MCF 10A (cell line): ENCODE results near the gene MAP6. TPM values are rescaled to one million over a fixed set of nuclear protein-coding genes. Genes with fewer than 3 reads are reported as not detected.

Source experiments
- BruUV-seq: library from RNA; stranded (reverse); fragments of 400-500 nt; replicated peaks from 2 replicates; lab custom pipeline; 2021; lab: Mats Ljungman, UMichigan
- CTCF ChIA-PET: fragments of 300-600 bp; sonication (Branson Sonifier 250); formaldehyde crosslinking; extraction: SDS; loops from one replicate; lab custom pipeline; 2021; ENCODE audit warnings: antibody characterized with exemption, inconsistent platforms; lab: Yijun Ruan, JAX
- POLR2A ChIA-PET: fragments of 300-600, 350-650 bp; sonication (Branson Sonifier 250); formaldehyde crosslinking; extraction: SDS; loops from one replicate; lab custom pipeline; 2020; ENCODE audit warnings: antibody characterized with exemption, inconsistent platforms; lab: Yijun Ruan, JAX
- DNase-seq: peaks from one replicate; pipeline ENCODE4 v3.0.0-alpha.2; 2018; ENCODE audit not compliant: unreplicated experiment
- H3K27ac Mint-ChIP-seq: one replicate; pipeline ENCODE4 v1.8.0; 2022; ENCODE audit warnings: mild to moderate bottlenecking, low read depth, mixed read lengths; ENCODE audit not compliant: unreplicated experiment
- H3K27me3 Mint-ChIP-seq: one replicate; pipeline ENCODE4 v1.8.0; 2022; ENCODE audit warnings: mixed read lengths; ENCODE audit not compliant: insufficient read depth, unreplicated experiment
- H3K36me3 Mint-ChIP-seq: one replicate; pipeline ENCODE4 v1.8.0; 2022; ENCODE audit warnings: mild to moderate bottlenecking, moderate library complexity, mixed read lengths; ENCODE audit not compliant: insufficient read depth, unreplicated experiment
- H3K4me1 Mint-ChIP-seq: one replicate; pipeline ENCODE4 v1.8.0; 2022; ENCODE audit warnings: mixed read lengths; ENCODE audit not compliant: insufficient read depth, unreplicated experiment
- H3K4me3 Mint-ChIP-seq: one replicate; pipeline ENCODE4 v1.8.0; 2022; ENCODE audit warnings: mild to moderate bottlenecking, moderate library complexity, mixed read lengths; ENCODE audit not compliant: unreplicated experiment
- H3K9me3 Mint-ChIP-seq: one replicate; pipeline ENCODE4 v1.8.0; 2022; ENCODE audit warnings: mixed read lengths; ENCODE audit not compliant: unreplicated experiment
- CTCF ChIP-seq: fragments of 200-600 bp; IDR thresholded peaks from one replicate; pipeline ENCODE4 v1.8.0; 2022; ENCODE audit warnings: antibody characterized with exemption, mild to moderate bottlenecking; ENCODE audit not compliant: unreplicated experiment
- intact Hi-C: fragments of 100-400 bp; cut with micrococcal nuclease; formaldehyde crosslinking; loops from 2 replicates; pipeline ENCODE4 v1.14.1; 2022
- total RNA-seq: library from RNA; stranded (reverse); gene quantifications from 2 replicates; pipeline ENCODE4 v1.2.3, GENCODE V29; 2022

Gene MAP6
- total RNA-seq, 1 experiment from 2014 or later, result not detected

GRCh38 chr11:75703695-75704237, 34.9 kb upstream of the MAP6 start:
- intact Hi-C loops, result no loop called here
- no peak for DNase-seq
- no peak for TF ChIP-seq CTCF
- peaks cover 13% of the 10 kb centered on the region for H3K4me1 Mint-ChIP-seq
- H3K36me3 Mint-ChIP-seq, result no peaks in the 10 kb centered on the region
- H3K27me3 Mint-ChIP-seq, result no peaks in the 10 kb centered on the region
- H3K27ac Mint-ChIP-seq, result no peak overlapping the region
- H3K4me3 Mint-ChIP-seq, result no peak overlapping the region
- CTCF ChIA-PET, result interaction anchor here (0.6 to 0.9 kb wide), 2 partner anchors 19 to 229 kb away, joined by 3 read pairs; no protein-coding TSS in a partner anchor
- no TSS peak for BruUV-seq
- POLR2A ChIA-PET, result no interaction called here
- H3K9me3 Mint-ChIP-seq, result no peaks in the 10 kb centered on the region

GRCh38 chr11:75700940-75701339, 32.1 kb upstream of the MAP6 start:
- intact Hi-C loops, result no loop called here
- no peak for DNase-seq
- TF ChIP-seq CTCF, result no peak
- Mint-ChIP-seq H3K36me3 (peaks cover 5% of the 10 kb centered on the region), H3K9me3 (no peaks in the 10 kb centered on the region), H3K27ac (no peak overlapping the region), H3K27me3 (no peaks in the 10 kb centered on the region), H3K4me1 (peaks cover 18% of the 10 kb centered on the region), H3K4me3 (no peak overlapping the region)
- ChIA-PET POLR2A (no interaction called here), CTCF (interaction anchor here (0.6 to 1.0 kb wide), 3 partner anchors 47 to 255 kb away, joined by 3 to 6 read pairs (median 3); no protein-coding TSS in a partner anchor)
- BruUV-seq, result no TSS peak

GRCh38 chr11:75697906-75698581, 29.2 kb upstream of the MAP6 start:
- no peak for TF ChIP-seq CTCF
- POLR2A ChIA-PET, result interaction anchor here (0.6 kb wide), 1 partner anchor 144 kb away, joined by 3 read pairs; no protein-coding TSS in a partner anchor
- CTCF ChIA-PET, result interaction anchor here (0.6 to 0.7 kb wide), 3 partner anchors 8 to 450 kb away, joined by 3 read pairs; no protein-coding TSS in a partner anchor
- Mint-ChIP-seq H3K4me1 (peaks cover 11% of the 10 kb centered on the region), H3K27me3 (no peaks in the 10 kb centered on the region), H3K27ac (no peak overlapping the region), H3K4me3 (no peak overlapping the region), H3K36me3 (peaks cover 5% of the 10 kb centered on the region), H3K9me3 (no peaks in the 10 kb centered on the region)
- intact Hi-C loops, result no loop called here
- no TSS peak for BruUV-seq
- peak; percentile 47 for DNase-seq

GRCh38 chr11:75691804-75692203, 23.0 kb upstream of the MAP6 start:
- TF ChIP-seq CTCF, result no peak
- intact Hi-C loops, result no loop called here
- Mint-ChIP-seq H3K9me3 (no peaks in the 10 kb centered on the region), H3K27me3 (peaks cover 36% of the 10 kb centered on the region), H3K4me3 (no peak overlapping the region), H3K36me3 (peaks cover 5% of the 10 kb centered on the region), H3K4me1 (no peaks in the 10 kb centered on the region), H3K27ac (no peak overlapping the region)
- CTCF ChIA-PET, result no interaction called here
- BruUV-seq, result no TSS peak
- no peak for DNase-seq
- POLR2A ChIA-PET, result no interaction called here
